Tibial nerve (tissue), 4 donors: ENCODE data around the gene SLC9A9. TPM values are rescaled to one million over a fixed set of nuclear protein-coding genes. Genes with fewer than 3 reads are reported as not detected.

Source experiments
- DNase-seq, 2 donors: peaks; one replicate each; pipeline ENCODE4 v3.0.0-alpha.2; 2019; ENCODE audit warnings: low spot score in 2 of 2
- H3K27ac ChIP-seq, 4 donors: fragments of 200-600 bp; sonication (generic) in 3 of 4; one replicate each; pipeline ENCODE4 v1.5.1; 2017 to 2019; ENCODE audit warnings: mild to moderate bottlenecking in 1 of 4
- H3K27me3 ChIP-seq, 2 donors: fragments of 200-600 bp; sonication (generic) in 1 of 2; one replicate each; pipeline versions ENCODE4 v1.5.1 to v1.6.0; 2017 to 2019
- H3K36me3 ChIP-seq, 3 donors: fragments of 200-600 bp; sonication (generic); one replicate each; pipeline ENCODE4 v1.5.1; 2018 to 2019
- H3K4me1 ChIP-seq, 4 donors: fragments of 200-600 bp; sonication (generic) in 3 of 4; one replicate each; pipeline ENCODE4 v1.5.1; 2017 to 2019
- H3K4me3 ChIP-seq, 4 donors: fragments of 200-600 bp; sonication (generic) in 3 of 4; one replicate each; pipeline ENCODE4 v1.5.1; 2017 to 2019; ENCODE audit warnings: mild to moderate bottlenecking in 1 of 4, moderate library complexity in 1 of 4
- H3K9me3 ChIP-seq, 4 donors: fragments of 200-600 bp; sonication (generic) in 3 of 4; one replicate each; pipeline ENCODE4 v1.5.1; 2017 to 2019
- EP300 ChIP-seq, 2 donors: sonication (generic); formaldehyde crosslinking; IDR thresholded peaks; one replicate each; pipeline ENCODE4 v1.6.1; 2017; ENCODE audit warnings: antibody characterized with exemption in 2 of 2, mild to moderate bottlenecking in 1 of 2
- POLR2A ChIP-seq, 2 donors: fragments of 450-650 bp; IDR thresholded peaks; one replicate each; pipeline ENCODE4 v1.6.1; 2017; ENCODE audit warnings: antibody characterized with exemption in 2 of 2, mild to moderate bottlenecking in 2 of 2, moderate library complexity in 2 of 2
- WGBS, 2 donors: methylation state at CpG; one replicate each; pipeline ENCODE4 v1.1.5; 2018; 5-methylcytosine and 5-hydroxymethylcytosine counted together
- total RNA-seq, 4 donors: library from RNA; depleted of rRNA; stranded (reverse); fragments of >200 nt; gene quantifications; one replicate each; pipeline ENCODE4 v1.1.0, GENCODE V29; 2016
- TF ChIP-seq, protein P1 (sequence below), 5 experiments: fragments of 200-600 bp in 3 of 5; fragments of 450-650 bp in 2 of 5; sonication (generic) in 3 of 5; IDR thresholded peaks; one replicate each; pipeline ENCODE4 v1.5.1; 2016 to 2019; ENCODE audit warnings: antibody characterized with exemption in 5 of 5, mild to moderate bottlenecking in 3 of 5, moderate library complexity in 2 of 5

SLC9A9 gene
- total RNA-seq, 4 donors from 2014 or later = 7.6 to 11.1 (median 9.2) TPM

DNA sequence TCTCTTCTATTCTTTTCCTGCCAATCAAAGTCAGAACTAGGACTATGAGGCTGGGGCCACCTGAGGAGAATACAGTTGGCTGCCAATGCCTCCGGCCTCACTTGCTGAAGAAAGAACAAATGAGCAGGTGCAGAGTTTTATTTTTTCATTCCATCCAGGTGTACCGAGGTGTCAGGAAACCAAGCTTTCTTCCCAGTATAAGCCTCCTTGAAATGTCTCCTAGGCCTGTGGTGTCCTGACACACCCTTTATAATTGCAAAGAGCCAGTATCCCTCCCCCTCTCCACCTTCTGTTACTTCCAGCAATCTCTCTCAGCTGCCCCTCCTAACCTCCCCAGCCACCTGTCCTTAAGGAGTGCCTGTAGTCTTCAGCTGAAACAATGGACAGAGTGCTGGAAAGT, 127.9 kb downstream of the SLC9A9 start:
- no peak for TF ChIP-seq POLR2A (IDR thresholded peaks at IDR 0.05)
- TF ChIP-seq, protein P1, sequence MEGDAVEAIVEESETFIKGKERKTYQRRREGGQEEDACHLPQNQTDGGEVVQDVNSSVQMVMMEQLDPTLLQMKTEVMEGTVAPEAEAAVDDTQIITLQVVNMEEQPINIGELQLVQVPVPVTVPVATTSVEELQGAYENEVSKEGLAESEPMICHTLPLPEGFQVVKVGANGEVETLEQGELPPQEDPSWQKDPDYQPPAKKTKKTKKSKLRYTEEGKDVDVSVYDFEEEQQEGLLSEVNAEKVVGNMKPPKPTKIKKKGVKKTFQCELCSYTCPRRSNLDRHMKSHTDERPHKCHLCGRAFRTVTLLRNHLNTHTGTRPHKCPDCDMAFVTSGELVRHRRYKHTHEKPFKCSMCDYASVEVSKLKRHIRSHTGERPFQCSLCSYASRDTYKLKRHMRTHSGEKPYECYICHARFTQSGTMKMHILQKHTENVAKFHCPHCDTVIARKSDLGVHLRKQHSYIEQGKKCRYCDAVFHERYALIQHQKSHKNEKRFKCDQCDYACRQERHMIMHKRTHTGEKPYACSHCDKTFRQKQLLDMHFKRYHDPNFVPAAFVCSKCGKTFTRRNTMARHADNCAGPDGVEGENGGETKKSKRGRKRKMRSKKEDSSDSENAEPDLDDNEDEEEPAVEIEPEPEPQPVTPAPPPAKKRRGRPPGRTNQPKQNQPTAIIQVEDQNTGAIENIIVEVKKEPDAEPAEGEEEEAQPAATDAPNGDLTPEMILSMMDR (IDR thresholded peaks at IDR 0.05) = no peak
- no peak for TF ChIP-seq EP300 (IDR thresholded peaks at IDR 0.05)
- H3K4me3 ChIP-seq = no peak overlapping the region
- DNase-seq = no peak
- no peaks in the 10 kb centered on the region for H3K4me1 ChIP-seq
- 87 to 94% methylated on average over 2 of the region's 2 CpGs for WGBS, 2 donors
- H3K27me3 ChIP-seq = no peaks in the 10 kb centered on the region
- H3K36me3 ChIP-seq = no peaks in the 10 kb centered on the region
- H3K9me3 ChIP-seq = no peaks in the 10 kb centered on the region
- no peak overlapping the region for H3K27ac ChIP-seq

- no peaks in the 10 kb centered on the region for H3K27me3 ChIP-seq
- no peak overlapping the region for H3K27ac ChIP-seq
- no peak overlapping the region for H3K4me3 ChIP-seq
- TF ChIP-seq POLR2A (IDR thresholded peaks at IDR 0.05) = no peak
- no peaks in the 10 kb centered on the region for H3K36me3 ChIP-seq
- H3K9me3 ChIP-seq = no peaks in the 10 kb centered on the region
- no peak for DNase-seq
- no peaks in the 10 kb centered on the region for H3K4me1 ChIP-seq
- 75 to 80% methylated on average over 7 of the region's 7 CpGs for WGBS, 2 donors
These were observed 129.8 kb downstream of the SLC9A9 start for GRCh38 chr3:143718463-143718862.

GRCh38 chr3:143716731-143717130, 131.5 kb downstream of the SLC9A9 start:
- no peak for DNase-seq
- Histone ChIP-seq H3K27me3 (no peaks in the 10 kb centered on the region), H3K9me3 (no peaks in the 10 kb centered on the region), H3K36me3 (no peaks in the 10 kb centered on the region), H3K4me3 (no peak overlapping the region), H3K4me1 (no peaks in the 10 kb centered on the region), H3K27ac (no peak overlapping the region)
- 72 to 81% methylated on average over 4 of the region's 4 CpGs for WGBS, 2 donors
- TF ChIP-seq, protein P1 (IDR thresholded peaks at IDR 0.05) = no peak
- no peak for TF ChIP-seq EP300 (IDR thresholded peaks at IDR 0.05)
- TF ChIP-seq POLR2A (IDR thresholded peaks at IDR 0.05) = no peak

DNA sequence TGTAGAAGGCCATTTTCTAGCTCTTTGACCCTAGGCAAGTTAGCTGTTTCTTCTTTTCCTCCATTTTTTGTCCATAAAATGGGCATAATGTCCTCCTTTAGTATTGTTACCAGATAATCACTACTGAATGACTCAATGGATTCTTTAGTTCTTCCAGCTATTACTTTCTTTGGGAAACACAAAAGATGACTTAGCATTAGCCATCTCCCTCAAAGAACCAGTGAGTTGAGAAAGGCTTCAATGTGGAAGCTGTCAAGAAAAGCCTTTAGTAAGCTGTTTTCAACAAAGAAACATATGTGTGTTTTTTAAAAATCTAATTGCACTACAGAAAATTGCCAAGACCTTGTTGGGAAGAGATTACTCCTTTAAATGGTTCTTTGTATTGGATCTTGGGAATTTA, 135.7 kb downstream of the SLC9A9 start:
- no peak for DNase-seq
- Histone ChIP-seq H3K27ac (no peak overlapping the region), H3K36me3 (no peaks in the 10 kb centered on the region), H3K4me1 (no peaks in the 10 kb centered on the region), H3K9me3 (no peaks in the 10 kb centered on the region), H3K27me3 (no peaks in the 10 kb centered on the region), H3K4me3 (no peak overlapping the region)
- TF ChIP-seq, protein P1 (IDR thresholded peaks at IDR 0.05) = no peak
- TF ChIP-seq POLR2A (IDR thresholded peaks at IDR 0.05) = no peak
- TF ChIP-seq EP300 (IDR thresholded peaks at IDR 0.05) = no peak

DNA sequence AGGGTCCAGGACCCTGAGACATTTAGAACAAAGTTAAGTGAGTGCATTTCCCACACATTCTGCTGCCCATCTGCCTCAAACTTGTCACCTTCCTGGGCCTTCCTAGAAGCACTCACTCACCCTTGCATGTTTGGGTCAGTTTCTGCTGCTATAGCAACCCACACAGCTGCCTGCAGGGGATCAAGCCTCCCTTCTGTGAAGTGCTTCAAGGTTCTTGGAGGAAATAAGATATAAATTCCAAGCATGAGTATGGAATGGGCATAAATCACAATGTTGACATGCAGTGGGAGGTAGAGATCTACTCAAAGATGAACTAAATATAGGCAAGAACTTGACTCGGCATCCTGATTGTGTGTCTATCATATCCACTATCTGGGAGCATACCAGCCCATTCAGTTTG, 140.4 kb downstream of the SLC9A9 start:
- Histone ChIP-seq H3K9me3 (no peaks in the 10 kb centered on the region), H3K36me3 (no peaks in the 10 kb centered on the region), H3K27me3 (no peaks in the 10 kb centered on the region), H3K4me3 (no peak overlapping the region), H3K27ac (no peak overlapping the region), H3K4me1 (no peaks in the 10 kb centered on the region)
- WGBS, 2 donors = 40 to 58% methylated on average over 1 of the region's 1 CpG
- TF ChIP-seq POLR2A (IDR thresholded peaks at IDR 0.05) = no peak
- no peak for DNase-seq

DNA sequence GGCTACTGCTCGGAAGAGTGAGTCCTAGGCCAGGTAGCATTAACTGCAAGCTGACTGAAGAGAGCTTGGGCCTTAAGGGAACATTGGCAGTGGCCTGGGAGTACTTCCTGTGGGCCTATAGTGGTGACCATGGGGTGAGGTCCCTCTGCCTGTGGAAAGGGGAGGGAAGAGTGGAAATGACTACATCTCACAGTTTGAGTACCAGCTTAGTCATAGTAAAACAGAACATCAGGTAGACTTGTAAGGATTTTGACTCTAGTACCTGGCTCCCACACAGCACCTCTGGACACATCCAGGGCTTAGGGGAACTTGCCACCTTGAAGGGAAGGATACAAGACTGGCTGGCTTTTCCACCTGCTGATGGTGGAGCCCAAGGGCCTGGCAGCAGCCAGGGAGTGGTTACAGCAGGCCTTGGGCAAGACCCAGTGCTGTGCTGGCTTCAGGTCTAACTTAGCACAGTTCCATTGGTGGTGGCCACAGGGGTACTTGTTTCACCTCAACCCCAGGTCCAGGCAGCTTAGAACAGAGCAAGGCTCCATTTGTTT, 147.8 kb downstream of the SLC9A9 start:
- Histone ChIP-seq H3K36me3 (no peaks in the 10 kb centered on the region), H3K4me3 (no peak overlapping the region), H3K4me1 (peaks cover 0 to 4% (median 0%) of the 10 kb centered on the region in 4 donors), H3K27me3 (no peaks in the 10 kb centered on the region), H3K27ac (no peak overlapping the region), H3K9me3 (peaks cover 0 to 5% (median 0%) of the 10 kb centered on the region in 4 donors)
- TF ChIP-seq POLR2A (IDR thresholded peaks at IDR 0.05) (no peak), EP300 (IDR thresholded peaks at IDR 0.05) (no peak)
- TF ChIP-seq, protein P1 (IDR thresholded peaks at IDR 0.05) = no peak
- 83 to 100% methylated on average over 1 of the region's 1 CpG for WGBS, 2 donors
- DNase-seq = no peak
